ENCODE data around the gene TAS2R39.

GRCh38 chr7:143171697-143172096 is 11.5 kb upstream of the TAS2R39 start:
- TF ChIP-seq CTCF (IDR thresholded peaks at IDR 0.05; ENCODE audit: low read length) (no peak), EZH2 (IDR thresholded peaks at IDR 0.05; ENCODE audit: borderline replicate concordance, low read length) (no peak)

Measured in OCI-LY1 (cell line).